ENCODE data around the gene GAK. TPM values are rescaled to one million over a fixed set of nuclear protein-coding genes. Genes with fewer than 3 reads are reported as not detected.

The GAK gene
- polyA plus RNA-seq, 1 of the 3 experiments (the other 2 are of a cell fraction), result 35.9 TPM

GRCh38 chr4:962231-963208 lies 30.4 kb upstream of the GAK start:
- Histone ChIP-seq H3K27me3 (ENCODE audit: insufficient read depth) (no peaks in the 10 kb centered on the region), H2AFZ (ENCODE audit: low read depth) (no peak overlapping the region), H3K4me3 (ENCODE audit: low read depth in 2 of 2, low read length in 1 of 2) (no peak overlapping the region), H3K27ac (ENCODE audit: low read depth in 2 of 2, low read length in 1 of 2) (no peak overlapping the region), H3K79me2 (ENCODE audit: insufficient read depth) (no peaks in the 10 kb centered on the region), H3K9me3 (no peaks in the 10 kb centered on the region), H3K36me3 (replicated peaks in 1 of 2; ENCODE audit: control insufficient read depth in 1 of 2, insufficient read depth in 2 of 2, low read length in 1 of 2) (peaks cover 0 to 67% of the 10 kb centered on the region in 2 experiments), H3K9ac (no peak overlapping the region), H4K20me1 (ENCODE audit: insufficient read depth) (no peaks in the 10 kb centered on the region), H3K4me2 (no peak overlapping the region), H3F3A (replicated peaks; ENCODE audit: insufficient read depth) (no peaks in the 10 kb centered on the region), H3K4me1 (ENCODE audit: control insufficient read depth in 1 of 2, insufficient read depth in 2 of 2, low read depth in 1 of 2, low read length in 1 of 2) (no peaks in the 10 kb centered on the region), H3K9me2 (no peaks in the 10 kb centered on the region)
- 97% methylated on average over 26 of the region's 54 CpGs for WGBS (ENCODE audit: low lambda C conversion rate)
- POLR2A ChIA-PET, result no interaction called here
- TF ChIP-seq TCF12 (IDR thresholded peaks at IDR 0.05), result no peak
- TF ChIP-seq EP300 (IDR thresholded peaks at IDR 0.05; ENCODE audit: borderline replicate concordance in 1 of 2, low read depth in 1 of 2, low read length in 1 of 2), result no peak
- no peak for TF ChIP-seq SMC3 (IDR thresholded peaks at IDR 0.05; ENCODE audit: low read depth, low read length)
- TF ChIP-seq FOSL2 (IDR thresholded peaks at IDR 0.05; ENCODE audit: borderline replicate concordance, low read depth), result no peak
- no peak for TF ChIP-seq POLR2AphosphoS5 (IDR thresholded peaks at IDR 0.05; ENCODE audit: low read depth, low read length)
- TF ChIP-seq TEAD4 (IDR thresholded peaks at IDR 0.05; ENCODE audit: borderline replicate concordance, insufficient read depth), result no peak
- no peak for TF ChIP-seq USF2 (IDR thresholded peaks at IDR 0.05; ENCODE audit: borderline replicate concordance, low read depth, low read length)
- no peak for TF ChIP-seq RFX5 (IDR thresholded peaks at IDR 0.05; ENCODE audit: low read length)
- no peak for TF ChIP-seq PBX3 (IDR thresholded peaks at IDR 0.05)
- TF ChIP-seq FOXM1 (IDR thresholded peaks at IDR 0.05; ENCODE audit: low read depth), result no peak
- no peak for TF ChIP-seq GATA2 (CRISPR knock-in tag; IDR thresholded peaks at IDR 0.05)
- TF ChIP-seq IRF3 (IDR thresholded peaks at IDR 0.05; ENCODE audit: low read depth, low read length), result no peak
- no peak for TF ChIP-seq RAD21 (IDR thresholded peaks at IDR 0.05; ENCODE audit: low read length)
- no peak for DNase-seq
- CTCF ChIA-PET, result interaction anchor here (0.9 to 1.2 kb wide), 2 partner anchors 25 to 220 kb away, joined by 3 read pairs; no protein-coding TSS in a partner anchor

All from SK-N-SH (cell line).